GM10248 (cell line): Measurements from ENCODE around the gene SIK3.

Experiments
- CTCF ChIA-PET: fragments of 300-600 bp; sonication (Branson Sonifier 250); formaldehyde crosslinking; extraction: SDS; loops from one replicate; lab custom pipeline; 2021; ENCODE audit warnings: antibody characterized with exemption; lab: Yijun Ruan, JAX
- POLR2A ChIA-PET: fragments of 350-650 bp; sonication (Branson Sonifier 250); formaldehyde crosslinking; extraction: SDS; loops from one replicate; lab custom pipeline; 2020; ENCODE audit warnings: antibody characterized with exemption; lab: Yijun Ruan, JAX
- DNase-seq: peaks from one replicate; pipeline ENCODE4 v3.0.0; 2012; ENCODE audit errors: extremely low spot score
- TF ChIP-seq, protein P1 (sequence below): IDR thresholded peaks from 2 replicates; pipeline ENCODE4 v1.5.1; 2012; ENCODE audit warnings: mild to moderate bottlenecking, low read depth; ENCODE audit errors: extremely low read depth, missing control alignments, control extremely low read depth

Gene SIK3

DNA sequence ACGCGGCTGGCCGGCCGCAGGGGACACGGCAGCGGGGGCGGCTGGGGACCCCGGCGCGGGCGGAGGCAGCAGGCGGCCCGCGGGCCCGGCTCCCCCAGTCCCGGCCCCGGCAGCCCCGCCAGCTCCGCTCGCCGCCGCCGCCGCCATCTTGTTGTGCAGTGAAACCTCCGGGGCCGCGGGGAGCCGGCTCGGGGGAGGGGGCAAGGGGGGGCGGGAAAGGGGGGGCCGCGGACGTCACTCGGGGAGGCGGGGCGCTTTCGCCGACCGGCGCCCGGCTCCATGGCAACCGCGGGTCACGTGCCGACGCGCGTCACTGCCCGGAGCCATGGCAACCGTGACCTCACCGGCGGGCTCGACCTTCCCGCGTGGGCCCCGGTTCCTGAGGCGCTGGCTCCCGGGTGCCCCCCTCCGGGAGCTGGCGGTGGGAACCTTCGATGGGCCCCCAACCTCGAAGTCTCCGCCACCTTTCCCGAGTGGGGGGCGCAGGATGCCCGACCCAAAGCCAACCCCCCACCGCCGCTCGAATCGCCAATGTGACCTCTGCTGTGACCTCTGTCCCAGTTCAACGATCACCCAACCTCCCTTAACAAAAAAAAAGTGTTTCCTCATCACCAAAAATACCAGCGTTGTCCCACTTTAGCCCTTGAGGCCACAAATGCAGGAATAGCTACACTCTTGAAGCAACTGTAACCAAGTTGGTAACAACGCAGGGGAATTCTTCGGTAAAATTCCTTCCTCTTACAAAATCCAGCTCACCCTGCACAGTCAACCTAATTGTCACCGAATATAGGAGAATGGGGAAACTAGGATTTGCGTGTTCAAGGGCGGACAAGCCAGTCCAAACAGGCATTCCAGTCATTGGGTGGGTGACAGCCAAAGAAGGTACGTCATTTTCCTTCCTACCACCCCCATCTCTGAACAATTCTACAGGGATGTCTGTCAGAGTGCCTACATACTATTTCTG is at the start of gene SIK3:
SIK3 (minus strand) TSS at position 160 of the 964 bp plus-strand sequence; CDS start at position 147, 13 bp downstream.
- ChIA-PET POLR2A (interaction anchor here (0.5 to 1.2 kb wide), 3 partner anchors 9 to 323 kb away, joined by 3 to 8 read pairs (median 4); no protein-coding TSS in a partner anchor), CTCF (interaction anchor here (0.7 to 12.4 kb wide), 21 partner anchors 7 to 366 kb away, joined by 3 to 132 read pairs (median 4); partner anchors contain the start of gene APOA5)
- peak; percentile 99 for DNase-seq
- TF ChIP-seq, protein P1, sequence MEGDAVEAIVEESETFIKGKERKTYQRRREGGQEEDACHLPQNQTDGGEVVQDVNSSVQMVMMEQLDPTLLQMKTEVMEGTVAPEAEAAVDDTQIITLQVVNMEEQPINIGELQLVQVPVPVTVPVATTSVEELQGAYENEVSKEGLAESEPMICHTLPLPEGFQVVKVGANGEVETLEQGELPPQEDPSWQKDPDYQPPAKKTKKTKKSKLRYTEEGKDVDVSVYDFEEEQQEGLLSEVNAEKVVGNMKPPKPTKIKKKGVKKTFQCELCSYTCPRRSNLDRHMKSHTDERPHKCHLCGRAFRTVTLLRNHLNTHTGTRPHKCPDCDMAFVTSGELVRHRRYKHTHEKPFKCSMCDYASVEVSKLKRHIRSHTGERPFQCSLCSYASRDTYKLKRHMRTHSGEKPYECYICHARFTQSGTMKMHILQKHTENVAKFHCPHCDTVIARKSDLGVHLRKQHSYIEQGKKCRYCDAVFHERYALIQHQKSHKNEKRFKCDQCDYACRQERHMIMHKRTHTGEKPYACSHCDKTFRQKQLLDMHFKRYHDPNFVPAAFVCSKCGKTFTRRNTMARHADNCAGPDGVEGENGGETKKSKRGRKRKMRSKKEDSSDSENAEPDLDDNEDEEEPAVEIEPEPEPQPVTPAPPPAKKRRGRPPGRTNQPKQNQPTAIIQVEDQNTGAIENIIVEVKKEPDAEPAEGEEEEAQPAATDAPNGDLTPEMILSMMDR, result peak; percentile 68

DNA sequence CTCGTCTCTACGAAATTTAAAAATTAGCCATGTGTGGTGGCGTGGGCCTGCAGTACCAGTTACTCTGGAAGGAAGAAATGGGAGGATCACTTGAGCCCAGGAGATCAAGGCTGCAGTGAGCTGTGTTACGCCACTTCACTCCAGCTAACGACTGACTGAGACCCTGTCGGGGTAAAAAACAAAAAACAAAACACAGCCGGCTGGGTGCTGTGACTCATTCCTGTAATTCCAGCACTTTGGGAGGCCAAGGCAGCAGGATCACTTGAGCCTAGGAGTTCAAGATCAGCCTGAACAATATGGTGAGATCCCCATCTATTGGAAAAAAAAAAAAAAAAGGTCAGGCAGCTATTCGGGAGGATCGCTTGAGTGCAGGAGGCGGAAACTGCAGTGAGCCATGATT is 48.3 kb upstream of the SIK3 start:
- ChIA-PET POLR2A (no interaction called here), CTCF (interaction anchor here (1.0 to 2.4 kb wide), 4 partner anchors 9 to 80 kb away, joined by 3 to 15 read pairs (median 4); partner anchors contain the start of gene SIDT2)
- no peak for DNase-seq
- TF ChIP-seq, protein P1, result no peak

DNA sequence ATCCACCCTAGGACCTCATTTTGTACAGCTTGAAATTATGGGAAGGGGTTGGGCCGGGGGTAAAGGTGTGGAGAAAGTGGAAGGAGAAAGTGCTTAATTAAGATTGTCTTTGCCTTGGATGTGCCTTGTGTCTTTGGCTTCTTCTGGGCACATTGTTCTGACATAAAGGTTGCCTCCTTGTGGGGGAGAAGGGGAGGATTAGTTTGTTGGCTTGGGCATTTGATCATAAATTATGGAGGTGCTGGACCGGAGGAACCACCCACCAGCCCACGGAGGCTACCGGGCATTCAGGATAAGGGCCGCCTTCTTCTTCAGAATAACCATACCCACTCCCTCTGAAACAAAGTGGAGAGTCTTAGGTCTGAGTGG is 47.1 kb upstream of the SIK3 start:
- CTCF ChIA-PET, result interaction anchor here (0.9 to 2.7 kb wide), 8 partner anchors 8 to 413 kb away, joined by 3 to 15 read pairs (median 3); partner anchors contain the start of genes APOA5 and SIDT2
- TF ChIP-seq, protein P1, result no peak
- peak; percentile 21 for DNase-seq
- POLR2A ChIA-PET, result interaction anchor here (0.5 to 1.4 kb wide), 2 partner anchors 19 to 35 kb away, joined by 3 to 5 read pairs; no protein-coding TSS in a partner anchor

DNA sequence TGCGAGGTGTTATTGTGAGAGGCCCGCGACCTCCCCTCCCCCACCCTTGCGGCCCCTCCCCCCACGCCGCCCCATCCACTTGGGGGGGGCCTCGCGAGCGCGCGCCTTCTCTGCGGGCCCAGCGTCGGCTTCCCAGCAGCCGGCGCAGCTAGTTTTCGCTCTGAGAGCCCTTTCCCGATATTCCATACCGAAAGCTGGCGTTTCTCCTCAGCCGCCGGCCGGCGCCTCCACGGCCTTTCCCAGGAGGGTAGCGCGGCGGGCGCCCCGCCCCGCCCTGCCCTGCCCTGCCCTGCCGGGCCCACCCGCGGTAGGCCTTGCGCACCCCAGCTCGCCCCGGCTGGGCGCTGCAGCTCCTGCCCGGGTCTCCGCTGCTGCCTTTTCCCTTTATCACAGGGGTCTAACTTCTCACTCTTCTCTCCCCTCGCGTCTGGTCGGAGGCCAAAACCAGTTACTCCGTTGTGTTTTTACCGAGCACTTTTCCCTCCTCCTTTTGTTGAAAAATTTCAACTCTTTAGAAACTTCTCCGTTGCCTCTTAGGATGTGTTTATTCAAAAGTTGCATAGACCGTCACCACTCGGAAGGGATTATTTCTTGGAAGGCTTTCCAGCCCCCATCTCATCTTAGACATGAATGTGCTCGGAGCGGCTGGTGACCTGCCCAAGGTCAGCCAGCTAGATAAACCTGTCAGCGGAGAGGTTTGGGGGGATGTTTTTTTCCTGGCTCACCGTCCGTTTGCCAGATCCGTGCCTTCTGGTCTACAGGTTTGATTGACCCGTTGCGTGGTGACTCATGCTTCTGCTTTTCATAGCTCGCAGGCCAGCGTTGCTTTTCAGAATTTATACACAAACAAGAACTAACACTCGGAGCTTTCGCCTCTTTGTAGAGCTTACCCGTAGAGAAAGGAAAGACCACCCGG is 46.5 kb upstream of the SIK3 start:
- CTCF ChIA-PET, result interaction anchor here (0.7 to 2.7 kb wide), 14 partner anchors 9 to 412 kb away, joined by 3 to 15 read pairs (median 3); partner anchors contain the start of genes APOA5, PCSK7 and SIDT2
- peak; percentile 73 for DNase-seq
- TF ChIP-seq, protein P1, result no peak
- POLR2A ChIA-PET, result interaction anchor here (0.5 to 1.4 kb wide), 4 partner anchors 20 to 86 kb away, joined by 3 to 5 read pairs (median 4); partner anchors contain the start of gene SIDT2

DNA sequence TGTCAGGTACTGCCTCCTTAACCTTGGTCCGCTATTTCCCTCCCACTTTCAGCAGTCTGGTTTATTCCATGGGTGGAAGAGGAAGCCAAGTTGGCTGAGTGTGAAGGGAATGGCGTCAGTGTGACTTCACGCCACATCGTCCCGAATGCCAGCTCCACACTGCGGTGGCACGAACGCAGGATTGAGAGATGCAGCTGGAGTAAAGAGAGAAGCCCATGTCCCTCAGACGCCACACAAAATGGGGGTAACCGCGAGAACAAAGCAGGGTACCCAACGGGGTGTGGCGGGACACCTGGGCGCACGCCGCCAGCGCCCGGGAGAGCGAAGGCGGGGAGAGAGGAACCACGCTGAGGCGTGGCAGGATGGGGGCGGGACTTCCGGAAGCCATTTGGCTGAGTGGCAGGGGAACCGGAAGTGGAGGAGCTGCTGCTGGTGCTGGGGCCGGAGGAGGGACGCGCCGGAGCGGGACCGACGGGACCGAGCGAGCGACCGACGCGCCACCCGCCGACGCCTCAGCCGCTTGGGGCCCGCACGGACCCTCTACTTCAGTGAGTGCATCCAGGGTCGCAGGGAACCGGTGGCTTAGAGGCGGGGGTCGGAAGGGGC is 45.7 kb upstream of the SIK3 start, which contains the start of gene PAFAH1B2:
PAFAH1B2 (plus strand) TSS at position 417 of the 606 bp plus-strand sequence. CDS start 8,161 bp downstream, outside the sequence.
- CTCF ChIA-PET, result interaction anchor here (0.7 to 2.7 kb wide), 11 partner anchors 9 to 354 kb away, joined by 3 to 9 read pairs (median 4); partner anchors contain the start of genes APOA5, PCSK7 and SIDT2
- TF ChIP-seq, protein P1, result no peak
- POLR2A ChIA-PET, result interaction anchor here (1.1 to 1.4 kb wide), 3 partner anchors 35 to 87 kb away, joined by 3 to 5 read pairs (median 5); partner anchors contain the start of gene SIDT2

More for the DNA sequence above, 45.7 kb upstream of the SIK3 start, which contains the start of gene PAFAH1B2:
- peak; percentile 99 for DNase-seq
